GM18508 (cell line): ENCODE measurements around the gene SEMA3C.

ENCODE experiments used
- ATAC-seq: cut with Tn5 transposase; IDR thresholded peaks from one replicate; pipeline ENCODE4 v1.9.1; 2021; ENCODE audit warnings: moderate number of reproducible peaks; ENCODE audit not compliant: insufficient read depth, unreplicated experiment

SEMA3C gene

GRCh38 chr7:80719261-80719660 is 199.6 kb downstream of the SEMA3C start:
- no peak for ATAC-seq

GRCh38 chr7:80711531-80711930 is 207.3 kb downstream of the SEMA3C start:
- ATAC-seq: no peak

- no peak for ATAC-seq
These were observed 210.7 kb downstream of the SEMA3C start for GRCh38 chr7:80708123-80708522.

- no peak for ATAC-seq
These were observed 211.5 kb downstream of the SEMA3C start for GRCh38 chr7:80707318-80707717.

GRCh38 chr7:80705130-80705781 is 213.6 kb downstream of the SEMA3C start:
- no peak for ATAC-seq

- ATAC-seq: no peak
These were observed 215.6 kb downstream of the SEMA3C start for GRCh38 chr7:80703272-80703671.

- ATAC-seq: no peak
These were observed 219.1 kb downstream of the SEMA3C start for GRCh38 chr7:80699721-80700256.

- ATAC-seq: peak; percentile 74
These were observed 219.7 kb downstream of the SEMA3C start for GRCh38 chr7:80699045-80699638.
